H1 (cell line): Measurements from ENCODE around the gene SMARCAL1. TPM values are rescaled to one million over a fixed set of nuclear protein-coding genes. Genes with fewer than 3 reads are reported as not detected.

ENCODE experiments used
- CTCF ChIA-PET: fragments of 300-600 bp; sonication (Branson Sonifier 250); formaldehyde crosslinking; loops from one replicate; lab custom pipeline; 2021; ENCODE audit not compliant: partially characterized antibody; lab: Charles Lee
- POLR2A ChIA-PET: fragments of 300-600 bp; sonication (Branson Sonifier 250); formaldehyde crosslinking; loops from one replicate; lab custom pipeline; 2021; ENCODE audit warnings: inconsistent platforms; ENCODE audit not compliant: partially characterized antibody; lab: Charles Lee
- DNase-seq, 2 experiments: peaks; one replicate each; pipeline versions ENCODE4 v3.0.0 to v3.0.0-alpha.2; 2010 to 2022; ENCODE audit warnings: low spot score in 2 of 2, low read depth in 1 of 2, mixed read lengths in 1 of 2
- FAIRE-seq: peaks from 2 replicates; lab custom pipeline; 2011; peaks lifted over from hg19 to GRCh38; lab: Jason Lieb, UNC
- H2AFZ ChIP-seq: 2 replicates; pipeline ENCODE4 v1.8.1; 2012; ENCODE audit warnings: low read length, inconsistent platforms
- H2AK5ac ChIP-seq: 2 replicates; pipeline ENCODE4 v1.6.1; 2013; ENCODE audit warnings: low read depth, low read length
- H2BK120ac ChIP-seq: replicated peaks from 2 replicates; pipeline ENCODE3; 2013; ENCODE audit warnings: low read depth, low read length, inconsistent platforms
- H2BK12ac ChIP-seq: 2 replicates; pipeline ENCODE4 v1.6.1; 2013; ENCODE audit warnings: low read depth, low read length
- H2BK15ac ChIP-seq: 2 replicates; pipeline ENCODE4 v1.6.1; 2013; ENCODE audit warnings: low read length
- H2BK20ac ChIP-seq: 2 replicates; pipeline ENCODE4 v1.6.1; 2013; ENCODE audit warnings: low read length
- H2BK5ac ChIP-seq: 2 replicates; pipeline ENCODE4 v1.6.1; 2013; ENCODE audit warnings: low read depth, low read length
- H3K14ac ChIP-seq: 2 replicates; pipeline ENCODE4 v1.6.1; 2013; ENCODE audit warnings: inconsistent platforms; ENCODE audit not compliant: insufficient read length
- H3K18ac ChIP-seq: 2 replicates; pipeline ENCODE4 v1.6.1; 2013; ENCODE audit warnings: low read length; ENCODE audit errors: extremely low read depth
- H3K23ac ChIP-seq: 2 replicates; pipeline ENCODE4 v1.6.1; 2013; ENCODE audit warnings: inconsistent platforms; ENCODE audit not compliant: insufficient read length
- H3K23me2 ChIP-seq: 2 replicates; pipeline ENCODE4 v1.6.1; 2013; ENCODE audit warnings: low read depth, low read length
- H3K27ac ChIP-seq: 2 replicates; pipeline ENCODE4 v1.6.1; 2011; ENCODE audit warnings: low read depth, low read length, inconsistent platforms
- H3K27me3 ChIP-seq, 4 experiments: replicated peaks in 1 of 4; 1 replicate in 1 of 4; 2 replicates in 3 of 4; pipeline versions ENCODE4 v1.6.1 to v1.8.1; 2011 to 2013; ENCODE audit warnings: low read length in 3 of 4, mild to moderate bottlenecking in 3 of 4, inconsistent platforms in 2 of 4, mixed read lengths in 2 of 4, moderate library complexity in 1 of 4; ENCODE audit not compliant: control insufficient read depth in 3 of 4, insufficient read depth in 3 of 4; ENCODE audit errors: extremely low read depth in 1 of 4
- H3K36me3 ChIP-seq, 4 experiments: 2 replicates each; pipeline versions ENCODE4 v1.6.1 to v1.8.1; 2011 to 2013; ENCODE audit warnings: mild to moderate bottlenecking in 4 of 4, low read length in 3 of 4, moderate library complexity in 2 of 4, control low read depth in 1 of 4, inconsistent platforms in 1 of 4; ENCODE audit not compliant: insufficient read depth in 4 of 4, control insufficient read depth in 2 of 4
- H3K4ac ChIP-seq: replicated peaks from 2 replicates; pipeline ENCODE3; 2013; ENCODE audit warnings: low read length, low read depth, mixed read lengths, inconsistent platforms; ENCODE audit not compliant: insufficient read length
- H3K4me1 ChIP-seq, 4 experiments: replicated peaks in 1 of 4; 1 replicate in 1 of 4; 2 replicates in 3 of 4; pipeline versions ENCODE4 v1.6.1 to v1.8.1; 2011 to 2013; ENCODE audit warnings: low read length in 3 of 4, inconsistent platforms in 2 of 4, mixed read lengths in 1 of 4; ENCODE audit not compliant: insufficient read depth in 4 of 4, control insufficient read depth in 3 of 4
- H3K4me2 ChIP-seq, 2 experiments: 2 replicates each; pipeline versions ENCODE4 v1.6.1 to v1.8.1; 2011 to 2013; ENCODE audit warnings: low read depth in 2 of 2, low read length in 2 of 2, control low read depth in 1 of 2, inconsistent platforms in 1 of 2, mild to moderate bottlenecking in 1 of 2; ENCODE audit not compliant: insufficient read depth in 1 of 2
- H3K4me3 ChIP-seq, 4 experiments: fragments of 200-600, 300-600 bp in 1 of 4; sonication (generic), shearing (Covaris generic), sonication (Bioruptor Twin) in 1 of 4; 2 replicates each; pipeline versions ENCODE4 v1.5.1 to v1.8.1; 2011 to 2016; ENCODE audit warnings: low read length in 4 of 4, low read depth in 3 of 4, control low read depth in 2 of 4, inconsistent platforms in 2 of 4, mild to moderate bottlenecking in 2 of 4, mixed read lengths in 1 of 4, moderate library complexity in 1 of 4; ENCODE audit not compliant: insufficient read depth in 2 of 4; ENCODE audit errors: extremely low read depth in 1 of 4
- H3K56ac ChIP-seq: replicated peaks from 2 replicates; pipeline ENCODE3; 2013; ENCODE audit warnings: low read depth, mild to moderate bottlenecking, mixed read lengths, low read length, inconsistent platforms; ENCODE audit not compliant: insufficient read length
- H3K79me1 ChIP-seq: 2 replicates; pipeline ENCODE4 v1.6.1; 2013; ENCODE audit warnings: low read depth, low read length, control low read depth
- H3K79me2 ChIP-seq, 2 experiments: 2 replicates each; pipeline versions ENCODE4 v1.6.1 to v1.8.1; 2012 to 2013; ENCODE audit warnings: low read length in 2 of 2, mild to moderate bottlenecking in 2 of 2, inconsistent platforms in 1 of 2; ENCODE audit not compliant: insufficient read depth in 2 of 2, control insufficient read depth in 1 of 2
- H3K9ac ChIP-seq, 4 experiments: replicated peaks in 1 of 4; 1 replicate in 1 of 4; 2 replicates in 3 of 4; pipeline versions ENCODE4 v1.6.1 to v1.8.1; 2011 to 2013; ENCODE audit warnings: low read depth in 3 of 4, low read length in 3 of 4, control low read depth in 2 of 4, mild to moderate bottlenecking in 2 of 4, moderate library complexity in 2 of 4, inconsistent platforms in 1 of 4; ENCODE audit errors: extremely low read depth in 1 of 4
- H3K9me3 ChIP-seq, 2 experiments: 2 replicates each; pipeline versions ENCODE4 v1.6.1 to v1.8.1; 2012 to 2013; ENCODE audit warnings: mild to moderate bottlenecking in 2 of 2, moderate library complexity in 2 of 2, control low read depth in 1 of 2, inconsistent platforms in 1 of 2, low read depth in 1 of 2, low read length in 1 of 2, mixed read lengths in 1 of 2; ENCODE audit not compliant: insufficient read depth in 2 of 2
- H4K20me1 ChIP-seq, 2 experiments: replicated peaks in 1 of 2; 2 replicates each; pipeline versions ENCODE3 to v1.8.1; 2011 to 2013; ENCODE audit warnings: inconsistent platforms in 2 of 2, low read length in 2 of 2, mild to moderate bottlenecking in 1 of 2; ENCODE audit not compliant: insufficient read depth in 2 of 2, control insufficient read depth in 1 of 2
- H4K5ac ChIP-seq: 2 replicates; pipeline ENCODE4 v1.6.1; 2013; ENCODE audit warnings: low read length, low read depth, mixed read lengths, inconsistent platforms; ENCODE audit not compliant: insufficient read length
- H4K8ac ChIP-seq: 2 replicates; pipeline ENCODE4 v1.8.0; 2013; ENCODE audit warnings: mild to moderate bottlenecking, moderate library complexity, low read length, inconsistent platforms; ENCODE audit not compliant: insufficient read depth; ENCODE audit errors: extremely low read depth
- H4K91ac ChIP-seq: replicated peaks from 2 replicates; pipeline ENCODE3; 2013; ENCODE audit warnings: low read length, mixed read lengths, inconsistent platforms; ENCODE audit not compliant: insufficient read length
- CHD2 ChIP-seq: IDR thresholded peaks from 2 replicates; pipeline ENCODE4 v1.6.1; 2012; ENCODE audit warnings: low read length, improper control_type of control experiment
- CREB1 ChIP-seq: IDR thresholded peaks from 2 replicates; pipeline ENCODE4 v1.6.1; 2012; ENCODE audit warnings: inconsistent platforms
- CTBP2 ChIP-seq: IDR thresholded peaks from 2 replicates; pipeline ENCODE4 v1.7.0; 2011; ENCODE audit warnings: borderline replicate concordance, mild to moderate bottlenecking, moderate library complexity, mixed read lengths, low read length; ENCODE audit not compliant: insufficient read depth, insufficient read length
- HDAC6 ChIP-seq: IDR thresholded peaks from one replicate; pipeline ENCODE4 v1.7.1; 2012; ENCODE audit warnings: low read depth, mild to moderate bottlenecking, inconsistent platforms, low read length, moderate library complexity
- KDM1A ChIP-seq: fragments of 200-600, 300-600 bp; sonication (generic); IDR thresholded peaks from 2 replicates; pipeline ENCODE4 v1.7.1; 2016; ENCODE audit warnings: mild to moderate bottlenecking, low read length, borderline replicate concordance
- NANOG ChIP-seq: IDR thresholded peaks from 2 replicates; pipeline ENCODE4 v1.6.1; 2011; ENCODE audit warnings: low read length, low read depth, mild to moderate bottlenecking, inconsistent platforms; ENCODE audit not compliant: insufficient read depth, poor library complexity, severe bottlenecking
- PHF8 ChIP-seq: fragments of 200-600 bp; sonication (generic); conservative IDR thresholded peaks from 2 replicates; pipeline ENCODE4 v1.7.1; 2012; ENCODE audit warnings: low read depth, mild to moderate bottlenecking, inconsistent platforms, low read length, moderate library complexity
- POLR2A ChIP-seq, 2 experiments: IDR thresholded peaks; 1 replicate in 1 of 2; 2 replicates in 1 of 2; pipeline ENCODE4 v1.6.1; 2011; ENCODE audit warnings: low read depth in 2 of 2, low read length in 2 of 2, mild to moderate bottlenecking in 2 of 2; ENCODE audit errors: control extremely low read depth in 1 of 2
- RAD21 ChIP-seq, 2 experiments: IDR thresholded peaks in 1 of 2; conservative IDR thresholded peaks in 1 of 2; 2 replicates each; pipeline ENCODE4 v1.6.1; 2011; ENCODE audit warnings: low read depth in 2 of 2, low read length in 2 of 2, improper control_type of control experiment in 1 of 2, inconsistent platforms in 1 of 2, mild to moderate bottlenecking in 1 of 2, moderate library complexity in 1 of 2
- RXRA ChIP-seq: IDR thresholded peaks from 2 replicates; pipeline ENCODE4 v1.6.1; 2011; ENCODE audit warnings: low read depth, mild to moderate bottlenecking, low read length, moderate library complexity; ENCODE audit not compliant: insufficient read depth
- SAP30 ChIP-seq: fragments of 300-600 bp; sonication (generic); IDR thresholded peaks from 2 replicates; pipeline ENCODE4 v1.7.1; 2012; ENCODE audit warnings: low read length, moderate library complexity, mild to moderate bottlenecking, inconsistent platforms; ENCODE audit not compliant: insufficient read depth, insufficient replicate concordance
- SP2 ChIP-seq: IDR thresholded peaks from 2 replicates; pipeline ENCODE4 v1.6.1; 2012; ENCODE audit warnings: mild to moderate bottlenecking, low read length, inconsistent platforms
- SRF ChIP-seq: IDR thresholded peaks from 2 replicates; pipeline ENCODE4 v1.6.1; 2011; ENCODE audit warnings: mild to moderate bottlenecking, low read depth, low read length, moderate library complexity
- WGBS, 2 experiments: shearing (Covaris generic) in 1 of 2; methylation state at CpG; one replicate each; pipeline versions ENCODE4 v1.1.6 to v1.1.7; 2013 to 2015; ENCODE audit warnings: low lambda C conversion rate in 2 of 2, mixed read lengths in 2 of 2, inconsistent platforms in 1 of 2, low coverage in 1 of 2, missing lambda C conversion rate in 1 of 2; ENCODE audit not compliant: insufficient replicate concordance in 2 of 2, insufficient coverage in 1 of 2, insufficient read length in 1 of 2; ENCODE audit errors: extremely low coverage in 1 of 2, missing lambda C conversion rate in 1 of 2; 5-methylcytosine and 5-hydroxymethylcytosine counted together
- polyA plus RNA-seq, 7 experiments: library from polyadenylated mRNA; depleted of rRNA in 3 of 7; stranded (reverse) in 5 of 7; unstranded in 2 of 7; fragments of >200 nt in 5 of 7; fragments of 200-250 nt in 2 of 7; gene quantifications; 1 replicate in 5 of 7; 2 replicates in 1 of 7; 4 replicates in 1 of 7; pipeline versions ENCODE4 v1.2.1 to v1.2.3, GENCODE V29; 2011 to 2013; ENCODE audit warnings: missing spikeins in 2 of 7, mixed read lengths in 2 of 7
- total RNA-seq: library from RNA; stranded (reverse); fragmentation: NEBNext Ultra II Directional; extraction: Animal tissue kit (Norgen Biotek cat#: 25700); gene quantifications from 2 replicates; pipeline ENCODE4 v1.2.1, GENCODE V29; 2021

SMARCAL1 gene
- total and polyA plus RNA-seq, 2 of the 8 experiments (the other 6 are each of a cell fraction or from before 2014, with no cell fraction given): 17.6 to 17.9 TPM

GRCh38 chr2:216478151-216478550 lies 65.9 kb downstream of the SMARCAL1 start:
- peaks cover 0 to 2% of the 10 kb centered on the region in 2 experiments for H4K20me1 ChIP-seq
- H3K9ac ChIP-seq: no peak overlapping the region
- no peak overlapping the region for H3K27ac ChIP-seq
- no peak overlapping the region for H2BK5ac ChIP-seq
- no peak overlapping the region for H3K4me2 ChIP-seq
- no peak overlapping the region for H2BK20ac ChIP-seq
- no peak overlapping the region for H2BK120ac ChIP-seq
- no peak overlapping the region for H3K23ac ChIP-seq
- H2BK15ac ChIP-seq: no peak overlapping the region
- H3K4me3 ChIP-seq: no peak overlapping the region
- no peak for FAIRE-seq
- no peaks in the 10 kb centered on the region for H3K79me2 ChIP-seq
- H3K23me2 ChIP-seq: no peaks in the 10 kb centered on the region
- no peak overlapping the region for H2AFZ ChIP-seq
- H3K9me3 ChIP-seq: no peaks in the 10 kb centered on the region
- H4K91ac ChIP-seq: no peak overlapping the region
- no peak overlapping the region for H4K5ac ChIP-seq
- WGBS, 2 experiments: 91% methylated on average over 3 of the region's 3 CpGs; no CpG with 5 or more reads in 1 of the 2 experiments
- no peak overlapping the region for H3K4ac ChIP-seq
- no peak overlapping the region for H4K8ac ChIP-seq
- H3K18ac ChIP-seq: no peak overlapping the region
- no peaks in the 10 kb centered on the region for H3K79me1 ChIP-seq
- peaks cover 0 to 14% (median 1%) of the 10 kb centered on the region in 4 experiments; a peak in 3 of 8 replicates for H3K36me3 ChIP-seq
- H3K14ac ChIP-seq: no peak overlapping the region
- DNase-seq: no peak
- CTCF ChIA-PET: interaction anchor here (0.7 to 2.0 kb wide), 4 partner anchors 13 to 43 kb away, joined by 3 to 7 read pairs (median 4); no protein-coding TSS in a partner anchor
- H2AK5ac ChIP-seq: no peak overlapping the region
- no peak for TF ChIP-seq POLR2A (IDR thresholded peaks at IDR 0.05; ENCODE audit: control extremely low read depth in 1 of 2, low read depth in 2 of 2, low read length in 2 of 2)
- no peak for TF ChIP-seq SP2
- no peak for TF ChIP-seq HDAC6
- no peak for TF ChIP-seq KDM1A
- no peak for TF ChIP-seq CTBP2
- TF ChIP-seq RAD21 (IDR thresholded peaks at IDR 0.05 in 1 of 2, conservative IDR thresholded peaks at IDR 0.05 in 1 of 2; ENCODE audit: low read depth in 2 of 2, low read length in 2 of 2): no peak
- TF ChIP-seq SRF: no peak
- no peak for TF ChIP-seq RXRA
- no peak for TF ChIP-seq CHD2
- no peak for TF ChIP-seq SAP30
- TF ChIP-seq NANOG: no peak
- no peak for TF ChIP-seq PHF8
- TF ChIP-seq CREB1: no peak
- H3K56ac ChIP-seq: no peak overlapping the region
- POLR2A ChIA-PET: interaction anchor here (0.8 to 1.2 kb wide), 3 partner anchors 20 to 26 kb away, joined by 3 to 4 read pairs (median 4); partner anchors contain the start of gene RPL37A
- no peak overlapping the region for H2BK12ac ChIP-seq
- H3K27me3 ChIP-seq: no peaks in the 10 kb centered on the region; a peak in 1 of 7 replicates
- no peaks in the 10 kb centered on the region for H3K4me1 ChIP-seq
